Nephron (organoid): ENCODE data around the gene TMPRSS4.
"Not testable (repeated sequence)": the region's sequence is repeated elsewhere in the genome, so short reads cannot be mapped to it uniquely, and the experiment has no call there.

Experiments
- H3K27ac Mint-ChIP-seq, 3 experiments: 2 replicates each; pipeline ENCODE4 v1.8.0; 2020; ENCODE audit warnings: mixed read lengths in 3 of 3, mild to moderate bottlenecking in 2 of 3, moderate library complexity in 1 of 3
- H3K27me3 Mint-ChIP-seq: 2 replicates; pipeline ENCODE4 v1.8.0; 2021; ENCODE audit warnings: low read depth, mild to moderate bottlenecking, moderate library complexity, mixed read lengths
- H3K36me3 Mint-ChIP-seq: 2 replicates; pipeline ENCODE4 v1.8.0; 2020; ENCODE audit warnings: low read depth, mixed read lengths
- H3K4me1 Mint-ChIP-seq: 2 replicates; pipeline ENCODE4 v1.8.0; 2020; ENCODE audit warnings: mixed read lengths
- H3K4me3 Mint-ChIP-seq, 3 experiments: 2 replicates each; pipeline ENCODE4 v1.8.0; 2020; ENCODE audit warnings: mild to moderate bottlenecking in 3 of 3, mixed read lengths in 3 of 3, moderate library complexity in 2 of 3
- H3K9me3 Mint-ChIP-seq: 2 replicates; pipeline ENCODE4 v1.8.0; 2020; ENCODE audit warnings: mixed read lengths
- CTCF ChIP-seq, 3 experiments: fragments of 200-600 bp; sonication (generic); IDR thresholded peaks; one replicate each; pipeline ENCODE4 v1.5.0; 2021; ENCODE audit warnings: antibody characterized with exemption in 3 of 3; ENCODE audit not compliant: unreplicated experiment in 3 of 3

The TMPRSS4 gene

GRCh38 chr11:118059246-118059940 is 17.5 kb upstream of the TMPRSS4 start:
- no peak overlapping the region for H3K27ac Mint-ChIP-seq
- H3K9me3 Mint-ChIP-seq: no peaks in the 10 kb centered on the region
- no peak overlapping the region for H3K4me3 Mint-ChIP-seq
- H3K27me3 Mint-ChIP-seq: peaks cover 30% of the 10 kb centered on the region
- no peaks in the 10 kb centered on the region for H3K36me3 Mint-ChIP-seq
- peaks cover 21% of the 10 kb centered on the region for H3K4me1 Mint-ChIP-seq
- no peak for TF ChIP-seq CTCF (IDR thresholded peaks at IDR 0.05; ENCODE audit: unreplicated experiment in 3 of 3)

GRCh38 chr11:118060081-118060661 is 16.7 kb upstream of the TMPRSS4 start:
- H3K27me3 Mint-ChIP-seq: peaks cover 30% of the 10 kb centered on the region
- no peak overlapping the region for H3K4me3 Mint-ChIP-seq
- no peaks in the 10 kb centered on the region for H3K9me3 Mint-ChIP-seq
- no peak for TF ChIP-seq CTCF (IDR thresholded peaks at IDR 0.05; ENCODE audit: unreplicated experiment in 3 of 3)
- H3K36me3 Mint-ChIP-seq: no peaks in the 10 kb centered on the region
- H3K27ac Mint-ChIP-seq: no peak overlapping the region
- peaks cover 19% of the 10 kb centered on the region for H3K4me1 Mint-ChIP-seq

- H3K4me1 Mint-ChIP-seq: peaks cover 14% of the 10 kb centered on the region
- H3K9me3 Mint-ChIP-seq: no peaks in the 10 kb centered on the region
- H3K27me3 Mint-ChIP-seq: peaks cover 28% of the 10 kb centered on the region
- TF ChIP-seq CTCF (IDR thresholded peaks at IDR 0.05; ENCODE audit: unreplicated experiment in 3 of 3): no peak
- no peaks in the 10 kb centered on the region for H3K36me3 Mint-ChIP-seq
- H3K27ac Mint-ChIP-seq: no peak overlapping the region
- no peak overlapping the region for H3K4me3 Mint-ChIP-seq
Measured at GRCh38 chr11:118060869-118061268, 16.0 kb upstream of the TMPRSS4 start.

- Mint-ChIP-seq H3K4me1 (peaks cover 11% of the 10 kb centered on the region), H3K4me3 (no peak overlapping the region), H3K27me3 (peaks cover 28% of the 10 kb centered on the region), H3K36me3 (no peaks in the 10 kb centered on the region), H3K9me3 (no peaks in the 10 kb centered on the region), H3K27ac (no peak overlapping the region)
- TF ChIP-seq CTCF (IDR thresholded peaks at IDR 0.05; ENCODE audit: unreplicated experiment in 3 of 3): no peak
Measured at GRCh38 chr11:118061586-118062125, 15.2 kb upstream of the TMPRSS4 start.

- H3K27me3 Mint-ChIP-seq: peaks cover 28% of the 10 kb centered on the region
- not testable (repeated sequence) for H3K4me1 Mint-ChIP-seq, H3K4me3 Mint-ChIP-seq, H3K9me3 Mint-ChIP-seq, H3K27ac Mint-ChIP-seq, H3K36me3 Mint-ChIP-seq
Measured at GRCh38 chr11:118062181-118062580, 14.7 kb upstream of the TMPRSS4 start.

- not testable (repeated sequence) for H3K4me3 Mint-ChIP-seq, H3K27ac Mint-ChIP-seq, H3K4me1 Mint-ChIP-seq, H3K9me3 Mint-ChIP-seq, H3K36me3 Mint-ChIP-seq
- H3K27me3 Mint-ChIP-seq: peaks cover 24% of the 10 kb centered on the region
Measured at GRCh38 chr11:118062631-118063030, 14.2 kb upstream of the TMPRSS4 start.

- Mint-ChIP-seq H3K36me3 (no peaks in the 10 kb centered on the region), H3K27ac (no peak overlapping the region), H3K4me3 (no peak overlapping the region), H3K27me3 (peaks cover 21% of the 10 kb centered on the region), H3K4me1 (peaks cover 10% of the 10 kb centered on the region), H3K9me3 (no peaks in the 10 kb centered on the region)
- TF ChIP-seq CTCF (IDR thresholded peaks at IDR 0.05; ENCODE audit: unreplicated experiment in 3 of 3): no peak
Measured at GRCh38 chr11:118064956-118065355, 11.9 kb upstream of the TMPRSS4 start.
